ENCODE data around the gene WDR45.

The WDR45 gene

DNA sequence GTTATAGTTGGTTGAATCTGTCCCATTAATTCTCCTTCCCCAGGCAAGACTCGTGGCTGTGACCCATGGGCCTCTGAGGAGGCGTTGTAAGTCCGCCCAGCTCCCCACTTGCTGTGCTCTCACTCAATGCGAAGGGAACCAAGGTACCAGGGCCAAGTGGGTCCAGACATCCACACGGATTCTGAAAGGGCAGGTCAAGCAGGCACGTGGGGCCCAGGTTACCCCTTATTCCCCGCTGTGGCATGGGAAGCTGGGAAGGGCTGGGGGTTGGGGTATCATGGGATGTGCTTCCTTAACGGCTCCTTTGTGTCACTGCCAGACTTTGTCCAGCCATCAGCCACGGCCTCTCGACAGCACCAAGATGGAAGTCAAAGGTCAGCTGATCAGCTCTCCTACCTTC is 17.8 kb downstream of the WDR45 start:
- H3K4me3 ChIP-seq (replicated peaks in 1 of 2; ENCODE audit: low read depth in 2 of 2, low read length in 2 of 2) = no peak overlapping the region
- no peak for TF ChIP-seq CTCF (IDR thresholded peaks at IDR 0.05; ENCODE audit: low read depth, low read length)
- DNase-seq (ENCODE audit: low read depth in 2 of 2) = no peak

- no peak overlapping the region for H3K4me3 ChIP-seq (replicated peaks in 1 of 2; ENCODE audit: low read depth in 2 of 2, low read length in 2 of 2)
- TF ChIP-seq CTCF (IDR thresholded peaks at IDR 0.05; ENCODE audit: low read depth, low read length) = no peak
- DNase-seq (ENCODE audit: low read depth in 2 of 2) = no peak
These were observed 18.2 kb downstream of the WDR45 start for GRCh38 chrX:49061490-49061889.

- no peak overlapping the region for H3K4me3 ChIP-seq (replicated peaks in 1 of 2; ENCODE audit: low read depth in 2 of 2, low read length in 2 of 2)
- DNase-seq (ENCODE audit: low read depth in 2 of 2) = no peak
- no peak for TF ChIP-seq CTCF (IDR thresholded peaks at IDR 0.05; ENCODE audit: low read depth, low read length)
These were observed 18.8 kb downstream of the WDR45 start for GRCh38 chrX:49060914-49061313.

GRCh38 chrX:49059681-49060085 is 20.0 kb downstream of the WDR45 start:
- H3K4me3 ChIP-seq (replicated peaks in 1 of 2; ENCODE audit: low read depth in 2 of 2, low read length in 2 of 2) = no peak overlapping the region
- TF ChIP-seq CTCF (IDR thresholded peaks at IDR 0.05; ENCODE audit: low read depth, low read length) = no peak
- DNase-seq (ENCODE audit: low read depth in 2 of 2) = no peak

GRCh38 chrX:49059201-49059600 is 20.5 kb downstream of the WDR45 start:
- H3K4me3 ChIP-seq (replicated peaks in 1 of 2; ENCODE audit: low read depth in 2 of 2, low read length in 2 of 2) = no peak overlapping the region
- DNase-seq (ENCODE audit: low read depth in 2 of 2) = no peak
- no peak for TF ChIP-seq CTCF (IDR thresholded peaks at IDR 0.05; ENCODE audit: low read depth, low read length)

- H3K4me3 ChIP-seq (replicated peaks in 1 of 2; ENCODE audit: low read depth in 2 of 2, low read length in 2 of 2) = no peak within 1 kb of the TSS
- DNase-seq (ENCODE audit: low read depth in 2 of 2) = no peak
- TF ChIP-seq CTCF (IDR thresholded peaks at IDR 0.05; ENCODE audit: low read depth, low read length) = no peak
These were observed 20.9 kb downstream of the WDR45 start, which contains the start of gene CCDC120 for GRCh38 chrX:49058794-49059193. Gene CCDC120 (plus strand): TSS chrX:49058999. CDS start chrX:49062042, 3,043 bp downstream.

- peak overlapping the region; percentile 49 to 52 for H3K4me3 ChIP-seq (replicated peaks in 1 of 2; ENCODE audit: low read depth in 2 of 2, low read length in 2 of 2)
- DNase-seq (ENCODE audit: low read depth in 2 of 2) = no peak
- no peak for TF ChIP-seq CTCF (IDR thresholded peaks at IDR 0.05; ENCODE audit: low read depth, low read length)
These were observed 25.5 kb downstream of the WDR45 start for GRCh38 chrX:49054073-49054762.
